Keratinocyte (primary cell): ENCODE data around the gene PLA2G15. TPM values are rescaled to one million over a fixed set of nuclear protein-coding genes. Genes with fewer than 3 reads are reported as not detected.

ENCODE experiments used
- DNase-seq: peaks from one replicate; pipeline ENCODE4 v3.0.0-alpha.2; 2011; ENCODE audit warnings: low read depth, missing footprints, low spot score
- FAIRE-seq: peaks from 2 replicates; lab custom pipeline; 2011; peaks lifted over from hg19 to GRCh38; lab: Jason Lieb, UNC
- H2AFZ ChIP-seq: 2 replicates; pipeline ENCODE4 v1.6.0; 2012; ENCODE audit warnings: low read length, control low read depth, inconsistent platforms; ENCODE audit not compliant: control insufficient read depth
- H3K27ac ChIP-seq: 2 replicates; pipeline ENCODE4 v1.5.1; 2011; ENCODE audit warnings: low read length; ENCODE audit not compliant: control insufficient read depth, insufficient read depth
- H3K27me3 ChIP-seq: 3 replicates; pipeline ENCODE4 v1.6.0; 2011; ENCODE audit warnings: low read length; ENCODE audit not compliant: control insufficient read depth, insufficient read depth; ENCODE audit errors: extremely low read depth
- H3K36me3 ChIP-seq, 2 experiments: 2 replicates in 1 of 2; 3 replicates in 1 of 2; pipeline ENCODE4 v1.5.1; 2011; ENCODE audit warnings: low read length in 2 of 2, mild to moderate bottlenecking in 1 of 2; ENCODE audit not compliant: control insufficient read depth in 2 of 2, insufficient read depth in 2 of 2; ENCODE audit errors: extremely low read depth in 1 of 2
- H3K4me1 ChIP-seq: 3 replicates; pipeline ENCODE4 v1.5.1; 2011; ENCODE audit warnings: low read length; ENCODE audit not compliant: control insufficient read depth, insufficient read depth; ENCODE audit errors: extremely low read depth
- H3K4me2 ChIP-seq: 3 replicates; pipeline ENCODE4 v1.6.0; 2011; ENCODE audit warnings: low read depth, low read length; ENCODE audit not compliant: control insufficient read depth, insufficient read depth; ENCODE audit errors: extremely low read depth
- H3K4me3 ChIP-seq, 3 experiments: fragments of 200-600 bp in 1 of 3; sonication (generic) in 1 of 3; 2 replicates in 2 of 3; 3 replicates in 1 of 3; pipeline ENCODE4 v1.5.1; 2011 to 2016; ENCODE audit warnings: low read length in 3 of 3, mild to moderate bottlenecking in 3 of 3, control low read depth in 2 of 3, inconsistent platforms in 1 of 3, low read depth in 1 of 3, mixed read lengths in 1 of 3, mixed run types in 1 of 3, moderate library complexity in 1 of 3; ENCODE audit not compliant: control insufficient read depth in 2 of 3, insufficient read depth in 2 of 3; ENCODE audit errors: extremely low read depth in 1 of 3
- H3K79me2 ChIP-seq: 2 replicates; pipeline ENCODE4 v1.6.0; 2012; ENCODE audit warnings: low read length; ENCODE audit not compliant: control insufficient read depth, insufficient read depth
- H3K9ac ChIP-seq: 3 replicates; pipeline ENCODE4 v1.6.0; 2011; ENCODE audit warnings: low read length; ENCODE audit not compliant: control insufficient read depth, insufficient read depth; ENCODE audit errors: extremely low read depth
- H3K9me1 ChIP-seq: 3 replicates; pipeline ENCODE4 v1.6.0; 2011; ENCODE audit warnings: low read length; ENCODE audit not compliant: control insufficient read depth, insufficient read depth; ENCODE audit errors: extremely low read depth
- H3K9me3 ChIP-seq: 2 replicates; pipeline ENCODE4 v1.5.1; 2012; ENCODE audit warnings: low read depth, low read length; ENCODE audit not compliant: control insufficient read depth
- H4K20me1 ChIP-seq: 3 replicates; pipeline ENCODE4 v1.6.0; 2011; ENCODE audit warnings: low read length; ENCODE audit not compliant: control insufficient read depth, insufficient read depth; ENCODE audit errors: extremely low read depth
- CTCF ChIP-seq, 3 experiments: IDR thresholded peaks in 1 of 3; conservative IDR thresholded peaks in 1 of 3; optimal IDR thresholded peaks in 1 of 3; 2 replicates in 2 of 3; 3 replicates in 1 of 3; pipeline versions ENCODE3 to v1.5.1; 2011; ENCODE audit warnings: low read length in 3 of 3, mild to moderate bottlenecking in 3 of 3, moderate library complexity in 2 of 3, control low read depth in 1 of 3, inconsistent platforms in 1 of 3; ENCODE audit not compliant: insufficient read depth in 2 of 3; ENCODE audit errors: extremely low read depth in 1 of 3
- EZH2 ChIP-seq: IDR thresholded peaks from one replicate; pipeline ENCODE4 v1.6.1; 2012; ENCODE audit warnings: inconsistent platforms, mild to moderate bottlenecking, low read length, moderate library complexity
- dilution Hi-C: fragments of 300-500 bp; cut with MboI; formaldehyde crosslinking; loops from one replicate; pipeline ENCODE4 v1.7.0; 2020; ENCODE audit warnings: low sequenced_read_pairs; ENCODE audit not compliant: extremely low pct_ligation_motif_present
- polyA plus RNA-seq, 5 experiments: library from polyadenylated mRNA; depleted of rRNA in 3 of 5; stranded (reverse) in 3 of 5; stranded (forward) in 1 of 5; unstranded in 1 of 5; fragments of >200 nt; gene quantifications; 1 replicate in 1 of 5; 2 replicates in 3 of 5; 3 replicates in 1 of 5; pipeline versions ENCODE4 v1.2.1 to v1.2.3, GENCODE V29; 2011 to 2012; ENCODE audit warnings: missing spikeins in 2 of 5, low read depth in 1 of 5, low replicate concordance in 1 of 5

The PLA2G15 gene
- polyA plus RNA-seq, 1 donor (not counting 4 experiments of a cell fraction or from before 2014, with no cell fraction given) = 9.2 TPM

- Histone ChIP-seq H3K4me2 (no peak overlapping the region), H3K79me2 (peaks cover 5% of the 10 kb centered on the region), H3K4me1 (peaks cover 11% of the 10 kb centered on the region), H3K9me1 (peaks cover 3% of the 10 kb centered on the region), H3K36me3 (peaks cover 28 to 29% of the 10 kb centered on the region in 2 experiments), H2AFZ (no peak overlapping the region), H3K9ac (no peak overlapping the region), H3K9me3 (no peaks in the 10 kb centered on the region), H3K27me3 (no peaks in the 10 kb centered on the region), H4K20me1 (no peaks in the 10 kb centered on the region), H3K27ac (no peak overlapping the region), H3K4me3 (no peak overlapping the region)
- dilution Hi-C loops = no loop called here
- FAIRE-seq (no peak), DNase-seq (no peak)
- TF ChIP-seq EZH2 (no peak), CTCF (optimal IDR thresholded peaks at IDR 0.05 in 1 of 3, IDR thresholded peaks at IDR 0.05 in 1 of 3, conservative IDR thresholded peaks at IDR 0.05 in 1 of 3; ENCODE audit: extremely low read depth in 1 of 3, insufficient read depth in 2 of 3, low read length in 3 of 3) (no peak)
These were observed 45.3 kb downstream of the PLA2G15 start for GRCh38 chr16:68290450-68290849.

GRCh38 chr16:68291227-68291626 lies 46.1 kb downstream of the PLA2G15 start:
- Histone ChIP-seq H3K79me2 (peaks cover 4% of the 10 kb centered on the region), H3K4me2 (no peak overlapping the region), H3K4me1 (peaks cover 11% of the 10 kb centered on the region), H2AFZ (no peak overlapping the region), H4K20me1 (no peaks in the 10 kb centered on the region), H3K4me3 (no peak overlapping the region), H3K9me1 (peaks cover 3% of the 10 kb centered on the region), H3K27me3 (no peaks in the 10 kb centered on the region), H3K36me3 (peaks cover 32 to 36% of the 10 kb centered on the region in 2 experiments), H3K9ac (no peak overlapping the region), H3K27ac (no peak overlapping the region), H3K9me3 (no peaks in the 10 kb centered on the region)
- FAIRE-seq = no peak
- dilution Hi-C loops = no loop called here
- no peak for DNase-seq
- TF ChIP-seq CTCF (optimal IDR thresholded peaks at IDR 0.05 in 1 of 3, IDR thresholded peaks at IDR 0.05 in 1 of 3, conservative IDR thresholded peaks at IDR 0.05 in 1 of 3; ENCODE audit: extremely low read depth in 1 of 3, insufficient read depth in 2 of 3, low read length in 3 of 3) (no peak), EZH2 (no peak)
